GM18508 (cell line): ENCODE results near the gene NOSIP.

Source experiments
- ATAC-seq: cut with Tn5 transposase; IDR thresholded peaks from one replicate; pipeline ENCODE4 v1.9.1; 2021; ENCODE audit warnings: moderate number of reproducible peaks; ENCODE audit not compliant: insufficient read depth, unreplicated experiment

NOSIP gene

GRCh38 chr19:49574206-49574755 is 6.1 kb downstream of the NOSIP start:
- ATAC-seq = no peak

- ATAC-seq = no peak
Measured at GRCh38 chr19:49573425-49573824, 6.9 kb downstream of the NOSIP start.

GRCh38 chr19:49573009-49573408 is 7.3 kb downstream of the NOSIP start:
- ATAC-seq = no peak

GRCh38 chr19:49570997-49571676 is 9.2 kb downstream of the NOSIP start:
- no peak for ATAC-seq

- no peak for ATAC-seq
Measured at GRCh38 chr19:49570138-49570856, 10.1 kb downstream of the NOSIP start.

- no peak for ATAC-seq
Measured at GRCh38 chr19:49567861-49568441, 12.4 kb downstream of the NOSIP start.

GRCh38 chr19:49566302-49566701 is 14.1 kb downstream of the NOSIP start:
- ATAC-seq = no peak

- no peak for ATAC-seq
Measured at GRCh38 chr19:49565261-49565660, 15.1 kb downstream of the NOSIP start.

- no peak for ATAC-seq
Measured at GRCh38 chr19:49564616-49565045, 15.7 kb downstream of the NOSIP start.

GRCh38 chr19:49560358-49560900 is 19.9 kb downstream of the NOSIP start:
- ATAC-seq = no peak

GRCh38 chr19:49559928-49560327 is 20.4 kb downstream of the NOSIP start:
- ATAC-seq = no peak

GRCh38 chr19:49559443-49559842 is 20.9 kb downstream of the NOSIP start:
- ATAC-seq = no peak

GRCh38 chr19:49558591-49558990 is 21.8 kb downstream of the NOSIP start:
- ATAC-seq = no peak

- no peak for ATAC-seq
Measured at GRCh38 chr19:49557641-49558325, 22.6 kb downstream of the NOSIP start.

- ATAC-seq = no peak
Measured at GRCh38 chr19:49556412-49557398, 23.7 kb downstream of the NOSIP start.

GRCh38 chr19:49555600-49556411 is 24.6 kb downstream of the NOSIP start:
- ATAC-seq = no peak

GRCh38 chr19:49554701-49555181 is 25.6 kb downstream of the NOSIP start:
- ATAC-seq = no peak
